GM12873 (cell line): ENCODE results near the gene TANGO6.

ENCODE experiments used
- CTCF ChIP-seq: IDR thresholded peaks from 2 replicates; pipeline ENCODE4 v1.5.1; 2012; ENCODE audit warnings: low read depth, mild to moderate bottlenecking, moderate library complexity, low read length, control low read depth; ENCODE audit not compliant: insufficient read depth; ENCODE audit errors: missing control alignments

The TANGO6 gene

GRCh38 chr16:69107316-69107962, 264.1 kb downstream of the TANGO6 start:
- no peak for TF ChIP-seq CTCF

- TF ChIP-seq CTCF, result no peak
Observed at GRCh38 chr16:69108064-69108904, 265.0 kb downstream of the TANGO6 start.

GRCh38 chr16:69108905-69109252, 265.5 kb downstream of the TANGO6 start:
- TF ChIP-seq CTCF, result no peak

- no peak for TF ChIP-seq CTCF
Observed at GRCh38 chr16:69109486-69110270, 266.3 kb downstream of the TANGO6 start.

- no peak for TF ChIP-seq CTCF
Observed at GRCh38 chr16:69110406-69110805, 267.1 kb downstream of the TANGO6 start.

- TF ChIP-seq CTCF, result no peak
Observed at GRCh38 chr16:69111216-69111875, 268.0 kb downstream of the TANGO6 start.

- TF ChIP-seq CTCF, result no peak
Observed at GRCh38 chr16:69111876-69112230, 268.5 kb downstream of the TANGO6 start.
